Adrenal gland (tissue), 12 donors: ENCODE data around the gene C10orf90. TPM values are rescaled to one million over a fixed set of nuclear protein-coding genes. Genes with fewer than 3 reads are reported as not detected.

Experiments
- DNase-seq, 7 donors: peaks; one replicate each; pipeline ENCODE4 v3.0.0-alpha.2; 2019 to 2020
- H3K27ac ChIP-seq, 5 donors: fragments of 200-600 bp; sonication (generic) in 4 of 5; 1 replicate in 3 of 5; 2 replicates in 2 of 5; pipeline versions ENCODE4 v1.5.1 to v1.8.0; 2016 to 2020; ENCODE audit warnings: mild to moderate bottlenecking in 1 of 5
- H3K27me3 ChIP-seq: fragments of 200-600 bp; 2 replicates; pipeline ENCODE4 v1.8.0; 2021
- H3K36me3 ChIP-seq, 2 donors: fragments of 200-600 bp; replicated peaks in 1 of 2; 1 replicate in 1 of 2; 2 replicates in 1 of 2; pipeline versions ENCODE4 v1.5.1 to v1.8.0; 2018 to 2022
- H3K4me1 ChIP-seq, 2 donors: fragments of 200-600 bp; replicated peaks in 1 of 2; 1 replicate in 1 of 2; 2 replicates in 1 of 2; pipeline versions ENCODE4 v1.5.1 to v1.8.0; 2018 to 2021
- H3K4me3 ChIP-seq, 4 donors: fragments of 200-600 bp; sonication (generic) in 3 of 4; one replicate each; pipeline ENCODE4 v1.5.1; 2016 to 2018
- H3K9me3 ChIP-seq, 3 donors: fragments of 200-600 bp; sonication (generic) in 1 of 3; replicated peaks in 1 of 3; 1 replicate in 2 of 3; 2 replicates in 1 of 3; pipeline versions ENCODE4 v1.5.1 to v1.8.0; 2016 to 2021
- POLR2A ChIP-seq, 2 donors: fragments of 450-650 bp; IDR thresholded peaks; one replicate each; pipeline ENCODE4 v1.6.1; 2017; ENCODE audit warnings: antibody characterized with exemption in 2 of 2, mild to moderate bottlenecking in 2 of 2, moderate library complexity in 1 of 2
- WGBS, 4 donors: extraction: QIAGEN DNeasy Blood & Tissue Kit in 2 of 4; methylation state at CpG; one replicate each; pipeline versions ENCODE4 v1.1.5 to v1.1.7; 2013 to 2017; 5-methylcytosine and 5-hydroxymethylcytosine counted together
- intact Hi-C, 2 donors: fragments of 100-400 bp; cut with DNase I; formaldehyde crosslinking; loops; one replicate each; pipeline versions ENCODE4 v1.14.1 to v1.15.0; 2022 to 2023
- polyA plus RNA-seq, 3 donors: library from polyadenylated mRNA; stranded (reverse); fragments of 200-250 nt in 2 of 3; fragments of 350-450 nt in 1 of 3; fragmentation: Illumina TruSeq in 1 of 3; extraction: RNeasy Lipid Tissue Mini Kit (QIAGEN cat#74804) in 1 of 3; gene quantifications; one replicate each; pipeline ENCODE4 v1.2.3, GENCODE V29; 2013 to 2014
- total RNA-seq, 9 donors: library from RNA; depleted of rRNA in 4 of 9; stranded (reverse); fragments of >200 nt in 4 of 9; fragments of 120-200 nt in 1 of 9; fragmentation: NEBNext Ultra II Directional in 1 of 9; extraction: Animal tissue kit (Norgen Biotek cat#: 25700) in 1 of 9; gene quantifications; one replicate each; pipeline versions ENCODE4 v1.1.0 to v1.2.4, GENCODE V29; 2013 to 2023
- TF ChIP-seq, protein P1 (sequence below), 6 experiments: fragments of 450-650 bp in 4 of 6; fragments of 200-600 bp in 2 of 6; sonication (generic) in 1 of 6; IDR thresholded peaks; 1 replicate in 5 of 6; 2 replicates in 1 of 6; pipeline versions ENCODE4 v1.5.1 to v1.8.0; 2016 to 2021; ENCODE audit warnings: antibody characterized with exemption in 6 of 6, mild to moderate bottlenecking in 2 of 6, moderate library complexity in 1 of 6
- donor health status: healthy with polysubstance abuse.
- donor health status: Bipolar disorder and iron deficiency.
- donor health status: DM: yes; HTN: yes; CAD: no.
- donor health status: DM: no; HTN: no; CAD: no.
- donor health status: DM: no; HTN: no; CAD: no.
- donor health status: DM: yes; HTN: yes; CAD: no.

The C10orf90 gene
- total and polyA plus RNA-seq, 12 donors: 0.10 to 0.18 TPM; not detected in 10

- WGBS, 4 donors: 91 to 98% (median 93%) methylated on average over 1 of the region's 1 CpG
- TF ChIP-seq, protein P1, sequence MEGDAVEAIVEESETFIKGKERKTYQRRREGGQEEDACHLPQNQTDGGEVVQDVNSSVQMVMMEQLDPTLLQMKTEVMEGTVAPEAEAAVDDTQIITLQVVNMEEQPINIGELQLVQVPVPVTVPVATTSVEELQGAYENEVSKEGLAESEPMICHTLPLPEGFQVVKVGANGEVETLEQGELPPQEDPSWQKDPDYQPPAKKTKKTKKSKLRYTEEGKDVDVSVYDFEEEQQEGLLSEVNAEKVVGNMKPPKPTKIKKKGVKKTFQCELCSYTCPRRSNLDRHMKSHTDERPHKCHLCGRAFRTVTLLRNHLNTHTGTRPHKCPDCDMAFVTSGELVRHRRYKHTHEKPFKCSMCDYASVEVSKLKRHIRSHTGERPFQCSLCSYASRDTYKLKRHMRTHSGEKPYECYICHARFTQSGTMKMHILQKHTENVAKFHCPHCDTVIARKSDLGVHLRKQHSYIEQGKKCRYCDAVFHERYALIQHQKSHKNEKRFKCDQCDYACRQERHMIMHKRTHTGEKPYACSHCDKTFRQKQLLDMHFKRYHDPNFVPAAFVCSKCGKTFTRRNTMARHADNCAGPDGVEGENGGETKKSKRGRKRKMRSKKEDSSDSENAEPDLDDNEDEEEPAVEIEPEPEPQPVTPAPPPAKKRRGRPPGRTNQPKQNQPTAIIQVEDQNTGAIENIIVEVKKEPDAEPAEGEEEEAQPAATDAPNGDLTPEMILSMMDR (IDR thresholded peaks at IDR 0.05): no peak
- TF ChIP-seq POLR2A (IDR thresholded peaks at IDR 0.05): no peak
- no peak for DNase-seq
- Histone ChIP-seq H3K4me3 (no peak overlapping the region), H3K36me3 (no peaks in the 10 kb centered on the region), H3K27me3 (peaks cover 3% of the 10 kb centered on the region), H3K27ac (no peak overlapping the region), H3K4me1 (no peaks in the 10 kb centered on the region), H3K9me3 (no peaks in the 10 kb centered on the region)
- intact Hi-C loops: loop anchor here in 1 of 2 donors (5.0 kb wide), 1 partner anchor 520 kb away; no protein-coding TSS in a partner anchor
Observed at GRCh38 chr10:126502441-126502840, 168.1 kb downstream of the C10orf90 start.

DNA sequence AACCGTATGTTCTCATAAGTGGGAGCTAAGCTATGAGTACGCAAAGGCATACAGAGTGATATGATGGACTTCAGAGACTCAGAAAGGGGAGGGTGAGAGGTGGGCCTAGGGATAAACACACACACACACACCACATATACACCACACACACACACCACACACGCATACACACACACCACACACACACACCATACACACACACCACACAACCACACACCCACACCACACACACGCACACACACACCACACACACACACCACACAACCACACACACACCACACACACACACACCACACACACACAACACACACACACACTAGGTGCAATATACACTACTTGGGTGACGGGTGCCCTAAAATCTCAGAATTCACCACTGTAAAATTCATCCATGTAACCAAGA lies 168.7 kb downstream of the C10orf90 start:
- Histone ChIP-seq H3K4me1 (no peaks in the 10 kb centered on the region), H3K27ac (no peak overlapping the region), H3K4me3 (no peak overlapping the region), H3K9me3 (no peaks in the 10 kb centered on the region), H3K27me3 (peaks cover 3% of the 10 kb centered on the region), H3K36me3 (no peaks in the 10 kb centered on the region)
- intact Hi-C loops: loop anchor here in 1 of 2 donors (5.0 kb wide), 1 partner anchor 520 kb away; no protein-coding TSS in a partner anchor
- WGBS, 4 donors: 84 to 97% (median 91%) methylated on average over 5 of the region's 5 CpGs
- no peak for DNase-seq
- TF ChIP-seq POLR2A (IDR thresholded peaks at IDR 0.05): no peak
- TF ChIP-seq, protein P1 (IDR thresholded peaks at IDR 0.05): no peak

- Histone ChIP-seq H3K4me3 (no peak overlapping the region), H3K9me3 (no peaks in the 10 kb centered on the region), H3K36me3 (no peaks in the 10 kb centered on the region), H3K27me3 (peaks cover 3% of the 10 kb centered on the region), H3K4me1 (no peaks in the 10 kb centered on the region), H3K27ac (no peak overlapping the region)
- TF ChIP-seq, protein P1 (IDR thresholded peaks at IDR 0.05): no peak
- TF ChIP-seq POLR2A (IDR thresholded peaks at IDR 0.05): no peak
- intact Hi-C loops: loop anchor here in 1 of 2 donors (5.0 kb wide), 1 partner anchor 519 kb away; no protein-coding TSS in a partner anchor
- 37 to 69% (median 51%) methylated on average over 3 of the region's 3 CpGs for WGBS, 4 donors
- DNase-seq: no peak
Observed at GRCh38 chr10:126500866-126501265, 169.6 kb downstream of the C10orf90 start.

DNA sequence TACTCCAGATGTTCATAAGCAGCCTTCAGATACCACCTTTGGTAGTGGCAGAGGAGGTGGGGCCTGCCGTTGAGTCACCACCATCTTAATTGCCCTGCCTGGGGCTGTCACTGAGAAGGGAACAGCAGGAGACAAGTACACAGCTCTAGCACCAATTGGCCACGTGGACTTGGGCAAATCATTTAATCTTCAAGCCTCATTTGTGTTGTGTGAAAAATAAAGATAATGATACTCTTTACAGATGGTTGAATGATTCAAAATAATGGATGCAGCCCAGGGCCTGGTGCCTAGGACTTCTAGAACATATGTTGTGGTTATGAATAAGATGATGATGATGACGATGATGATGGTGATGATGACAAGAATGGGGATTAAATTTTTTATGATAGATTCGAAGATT lies 170.3 kb downstream of the C10orf90 start:
- 76 to 86% (median 77%) methylated on average over 4 of the region's 4 CpGs for WGBS, 4 donors
- Histone ChIP-seq H3K27me3 (peaks cover 3% of the 10 kb centered on the region), H3K27ac (no peak overlapping the region), H3K9me3 (no peaks in the 10 kb centered on the region), H3K36me3 (no peaks in the 10 kb centered on the region), H3K4me1 (no peaks in the 10 kb centered on the region), H3K4me3 (no peak overlapping the region)
- DNase-seq: no peak
- intact Hi-C loops: loop anchor here in 1 of 2 donors (5.0 kb wide), 1 partner anchor 518 kb away; no protein-coding TSS in a partner anchor
- TF ChIP-seq POLR2A (IDR thresholded peaks at IDR 0.05): no peak
- TF ChIP-seq, protein P1 (IDR thresholded peaks at IDR 0.05): no peak
